Measurements from ENCODE around the gene WDR45B. TPM values are rescaled to one million over a fixed set of nuclear protein-coding genes. Genes with fewer than 3 reads are reported as not detected.

The WDR45B gene
- total RNA-seq, 1 experiment from 2014 or later: 110 TPM

- H3K27ac Mint-ChIP-seq: no peak overlapping the region
- no peak overlapping the region for H2AK5ac ChIP-seq (ENCODE audit: insufficient read length, low read length)
- peaks cover 15% of the 10 kb centered on the region; the same call in 1 of the 2 replicates for H3K27me3 ChIP-seq (ENCODE audit: insufficient read depth, low read length)
- no peak overlapping the region for H3K4ac ChIP-seq (ENCODE audit: low read depth, low read length)
- no peak overlapping the region for H2BK15ac ChIP-seq (ENCODE audit: low read depth, low read length)
- H4K20me1 ChIP-seq (ENCODE audit: control insufficient read depth, insufficient read depth, insufficient read length): no peaks in the 10 kb centered on the region
- DNase-seq: no peak
- no peak overlapping the region for H2BK120ac ChIP-seq (ENCODE audit: low read depth, low read length, poor library complexity, severe bottlenecking)
- H3K23me2 ChIP-seq (ENCODE audit: insufficient read length, low read depth, low read length, poor library complexity, severe bottlenecking): peaks cover 7% of the 10 kb centered on the region
- H4K5ac ChIP-seq (ENCODE audit: insufficient read length, low read depth, low read length): no peak overlapping the region
- H2BK12ac ChIP-seq (ENCODE audit: insufficient read length, low read depth, low read length): no peak overlapping the region
- no peak overlapping the region for H2AFZ ChIP-seq (ENCODE audit: low read length)
- H3K36me3 Mint-ChIP-seq (ENCODE audit: insufficient read depth in 1 of 3, low read depth in 3 of 3): peaks cover 0 to 8% (median 7%) of the 10 kb centered on the region in 3 experiments; a peak in 5 of 7 replicates
- H3K9me3 Mint-ChIP-seq: peaks cover 13% of the 10 kb centered on the region in 2 experiments; a peak in 4 of 5 replicates
- H3K56ac ChIP-seq (ENCODE audit: insufficient read length, low read depth, low read length): no peak overlapping the region
- no peak overlapping the region for H2BK5ac ChIP-seq (ENCODE audit: insufficient read length, low read length)
- WGBS (ENCODE audit: extremely low coverage, insufficient read length, low lambda C conversion rate): no CpG with 5 or more reads among the region's 2 CpGs
- no peak overlapping the region for H3K18ac ChIP-seq (ENCODE audit: insufficient read length, low read depth, low read length)
- no peak overlapping the region for H3K4me3 Mint-ChIP-seq
- H4K8ac ChIP-seq (replicated peaks; ENCODE audit: insufficient read length, low read depth, low read length): no peak overlapping the region
- no peak overlapping the region for H3K14ac ChIP-seq (ENCODE audit: insufficient read depth, low read length)
- H4K91ac ChIP-seq (ENCODE audit: insufficient read length, low read depth, low read length): no peak overlapping the region
- H3K9ac ChIP-seq (ENCODE audit: extremely low read depth, insufficient read length, low read length): no peak overlapping the region
- no peak overlapping the region for H3T11ph ChIP-seq (ENCODE audit: low read length)
- H3K79me1 ChIP-seq (ENCODE audit: insufficient read depth, low read depth, low read length, poor library complexity, severe bottlenecking): no peaks in the 10 kb centered on the region
- TF ChIP-seq CTCF (conservative IDR thresholded peaks at IDR 0.05): no peak
- peaks cover 2 to 9% of the 10 kb centered on the region in 2 experiments; a peak in 2 of 4 replicates for H3K4me1 Mint-ChIP-seq
- H3K9me3 ChIP-seq (ENCODE audit: control insufficient read depth, low read depth, low read length): no peaks in the 10 kb centered on the region
- no peaks in the 10 kb centered on the region for H3K79me2 ChIP-seq (ENCODE audit: insufficient read depth, low read length)
- no peak overlapping the region for H3K27ac ChIP-seq (ENCODE audit: insufficient read length, low read depth, low read length)
- no peak overlapping the region for H3K4me2 ChIP-seq (ENCODE audit: insufficient read depth, insufficient read length, low read length)
- H3K27me3 Mint-ChIP-seq (ENCODE audit: low read depth): peaks cover 44% of the 10 kb centered on the region
- H3K4me1 ChIP-seq (ENCODE audit: insufficient read depth, low read length): no peaks in the 10 kb centered on the region
- no peak overlapping the region for H3K23ac ChIP-seq (ENCODE audit: insufficient read length, low read depth, low read length)
- H2BK20ac ChIP-seq (ENCODE audit: low read depth, low read length, poor library complexity, severe bottlenecking): no peak overlapping the region
These were observed 46.4 kb upstream of the WDR45B start for GRCh38 chr17:82694647-82695046.
